ENCODE results near the gene ERO1B.

ERO1B gene

DNA sequence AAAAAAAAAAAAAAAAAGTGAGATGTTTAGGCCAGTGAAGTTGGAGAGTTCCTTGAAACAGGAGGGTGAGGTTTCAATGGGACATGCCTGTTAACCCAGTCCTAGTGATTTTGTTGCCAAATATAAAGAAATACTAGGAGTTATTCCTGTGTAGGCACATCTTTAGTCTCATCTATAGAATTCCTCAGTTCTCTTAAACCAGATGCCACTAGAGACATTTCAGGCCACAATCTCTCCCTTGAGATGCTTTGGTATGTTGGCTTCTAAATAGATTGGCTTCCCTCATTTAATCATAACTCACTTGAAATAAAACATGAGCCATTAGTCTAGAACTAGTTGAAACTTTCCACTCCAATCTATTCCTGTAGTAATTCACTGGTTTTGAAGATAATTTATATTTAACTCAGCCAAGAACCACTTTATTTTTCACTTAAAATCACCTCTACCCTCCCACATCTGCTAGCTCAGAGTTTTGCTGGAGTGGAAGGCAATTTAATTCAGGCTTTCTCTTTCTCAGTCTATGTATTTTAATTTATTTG, 109.6 kb downstream of the ERO1B start:
- TF ChIP-seq CTCF (IDR thresholded peaks at IDR 0.05; ENCODE audit: low read depth, low read length, missing control alignments) = no peak
- no peak for DNase-seq (ENCODE audit: extremely low read depth, low read depth)
- H3K4me3 ChIP-seq (replicated peaks; ENCODE audit: low read depth, low read length) = no peak overlapping the region

DNA sequence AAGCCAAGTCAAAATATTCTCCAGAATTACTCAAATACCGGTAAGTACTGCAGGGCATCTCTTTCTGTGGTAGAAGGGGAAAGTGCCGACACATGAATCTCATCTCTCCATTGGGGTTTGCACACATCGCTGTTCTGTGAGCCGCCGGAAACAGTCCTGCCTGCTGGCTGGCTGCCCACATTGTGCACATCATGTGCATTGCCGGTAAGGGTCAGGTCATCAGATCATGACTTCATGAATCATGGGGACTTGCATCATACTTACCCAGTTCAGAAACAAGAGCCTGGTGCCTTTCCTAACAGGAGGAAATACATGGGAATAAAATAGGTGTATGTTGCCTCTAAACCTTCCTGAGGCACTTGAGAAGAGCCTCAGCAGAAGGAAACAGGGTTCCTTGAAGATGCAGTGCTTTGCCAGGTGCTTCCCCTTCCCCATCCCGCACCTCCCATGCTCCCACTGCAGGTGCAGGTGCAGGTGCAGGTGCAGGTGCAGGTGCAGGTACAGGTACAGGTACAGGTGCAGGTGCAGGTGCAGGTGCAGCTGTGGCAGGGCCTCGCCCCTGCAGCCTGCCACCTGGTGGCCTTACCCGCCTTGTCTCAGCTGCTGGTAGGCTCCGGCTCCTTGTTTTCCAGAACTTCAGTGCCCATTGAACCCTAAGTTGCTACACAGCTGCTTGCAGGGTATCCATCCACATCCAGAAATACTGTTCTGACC, 112.9 kb downstream of the ERO1B start:
- no peak overlapping the region for H3K4me3 ChIP-seq (replicated peaks; ENCODE audit: low read depth, low read length)
- no peak for DNase-seq (ENCODE audit: extremely low read depth, low read depth)
- TF ChIP-seq CTCF (IDR thresholded peaks at IDR 0.05; ENCODE audit: low read depth, low read length, missing control alignments) = no peak

- no peak overlapping the region for H3K4me3 ChIP-seq (replicated peaks; ENCODE audit: low read depth, low read length)
- no peak for TF ChIP-seq CTCF (IDR thresholded peaks at IDR 0.05; ENCODE audit: low read depth, low read length, missing control alignments)
- no peak for DNase-seq (ENCODE audit: extremely low read depth, low read depth)
Observed at GRCh38 chr1:236167578-236167977, 114.2 kb downstream of the ERO1B start.

DNA sequence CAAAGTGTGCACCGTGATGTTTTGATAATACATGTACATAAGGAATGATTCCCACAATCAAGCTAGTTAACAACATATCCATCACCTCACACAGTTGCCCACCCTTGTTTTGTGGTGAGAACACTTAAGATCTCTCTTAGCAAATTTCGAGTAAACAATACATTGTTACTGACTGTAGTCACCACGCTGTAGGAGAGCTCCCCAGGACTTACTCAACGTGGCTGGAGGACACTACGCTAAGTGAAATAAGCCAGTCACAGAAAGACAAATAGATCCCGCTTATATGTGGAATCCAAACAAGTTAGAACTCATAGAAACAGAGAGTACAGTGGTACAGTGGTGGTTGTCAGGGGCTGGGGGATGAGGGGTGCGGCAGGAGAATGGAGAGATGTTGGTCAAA, 114.6 kb downstream of the ERO1B start:
- DNase-seq (ENCODE audit: extremely low read depth, low read depth) = no peak
- TF ChIP-seq CTCF (IDR thresholded peaks at IDR 0.05; ENCODE audit: low read depth, low read length, missing control alignments) = no peak
- H3K4me3 ChIP-seq (replicated peaks; ENCODE audit: low read depth, low read length) = no peak overlapping the region

- TF ChIP-seq CTCF (IDR thresholded peaks at IDR 0.05; ENCODE audit: low read depth, low read length, missing control alignments) = no peak
- no peak for DNase-seq (ENCODE audit: extremely low read depth, low read depth)
- H3K4me3 ChIP-seq (replicated peaks; ENCODE audit: low read depth, low read length) = no peak overlapping the region
Observed at GRCh38 chr1:236166041-236166440, 115.7 kb downstream of the ERO1B start.

Data from HFF-Myc (cell line).